Central memory CD8-positive, alpha-beta T cell (primary cell): ENCODE measurements around the gene PLPP2.
A peak's percentile ranks its signal among the peaks of the same experiment; 100 is the strongest.

Experiments
- ATAC-seq: fragments of 150-1000 bp; cut with Tn5 transposase; replicated peaks from 2 replicates; pipeline ENCODE4 v1.10.0; 2022; ENCODE audit warnings: mild to moderate bottlenecking, moderate FRiP score, moderate number of reproducible peaks; ENCODE audit not compliant: poor library complexity, severe bottlenecking; ENCODE audit errors: extremely low read depth
- DNase-seq, 2 donors: peaks; one replicate each; pipeline ENCODE4 v3.0.0; 2021; ENCODE audit warnings: low spot score in 2 of 2
- H3K27ac Mint-ChIP-seq: one replicate; pipeline ENCODE4 v1.8.0; 2022; ENCODE audit warnings: low read depth, mild to moderate bottlenecking, moderate library complexity, mixed read lengths
- H3K27me3 Mint-ChIP-seq: one replicate; pipeline ENCODE4 v1.8.0; 2022; ENCODE audit warnings: mixed read lengths
- H3K36me3 Mint-ChIP-seq: one replicate; pipeline ENCODE4 v1.8.0; 2022; ENCODE audit warnings: mild to moderate bottlenecking, moderate library complexity, mixed read lengths; ENCODE audit not compliant: insufficient read depth
- H3K4me1 Mint-ChIP-seq: one replicate; pipeline ENCODE4 v1.8.0; 2022; ENCODE audit warnings: mixed read lengths
- H3K4me3 Mint-ChIP-seq: one replicate; pipeline ENCODE4 v1.8.0; 2022; ENCODE audit warnings: mild to moderate bottlenecking, moderate library complexity, mixed read lengths
- H3K9me3 Mint-ChIP-seq: one replicate; pipeline ENCODE4 v1.8.0; 2022; ENCODE audit warnings: mixed read lengths

The PLPP2 gene

GRCh38 chr19:311813-312261, 20.6 kb upstream of the PLPP2 start:
- Mint-ChIP-seq H3K36me3 (peaks cover 10% of the 10 kb centered on the region), H3K9me3 (no peaks in the 10 kb centered on the region), H3K4me3 (no peak overlapping the region), H3K27me3 (no peaks in the 10 kb centered on the region), H3K4me1 (peaks cover 7% of the 10 kb centered on the region), H3K27ac (no peak overlapping the region)
- ATAC-seq, result no peak
- no peak for DNase-seq

- ATAC-seq, result no peak
- no peaks in the 10 kb centered on the region for H3K9me3 Mint-ChIP-seq
Observed at GRCh38 chr19:310781-311496, 19.7 kb upstream of the PLPP2 start.

GRCh38 chr19:310141-310651, 19.0 kb upstream of the PLPP2 start:
- H3K4me3 Mint-ChIP-seq, result no peak overlapping the region
- no peaks in the 10 kb centered on the region for H3K27me3 Mint-ChIP-seq
- H3K4me1 Mint-ChIP-seq, result peaks cover 6% of the 10 kb centered on the region
- H3K9me3 Mint-ChIP-seq, result no peaks in the 10 kb centered on the region
- ATAC-seq (no peak), DNase-seq (no peak)
- H3K27ac Mint-ChIP-seq, result no peak overlapping the region
- H3K36me3 Mint-ChIP-seq, result peaks cover 12% of the 10 kb centered on the region

More at GRCh38 chr19:310781-311496, 19.7 kb upstream of the PLPP2 start:
- DNase-seq, result no peak
- Mint-ChIP-seq H3K27ac (no peak overlapping the region), H3K36me3 (peaks cover 12% of the 10 kb centered on the region), H3K27me3 (no peaks in the 10 kb centered on the region), H3K4me3 (no peak overlapping the region), H3K4me1 (peaks cover 7% of the 10 kb centered on the region)

DNA sequence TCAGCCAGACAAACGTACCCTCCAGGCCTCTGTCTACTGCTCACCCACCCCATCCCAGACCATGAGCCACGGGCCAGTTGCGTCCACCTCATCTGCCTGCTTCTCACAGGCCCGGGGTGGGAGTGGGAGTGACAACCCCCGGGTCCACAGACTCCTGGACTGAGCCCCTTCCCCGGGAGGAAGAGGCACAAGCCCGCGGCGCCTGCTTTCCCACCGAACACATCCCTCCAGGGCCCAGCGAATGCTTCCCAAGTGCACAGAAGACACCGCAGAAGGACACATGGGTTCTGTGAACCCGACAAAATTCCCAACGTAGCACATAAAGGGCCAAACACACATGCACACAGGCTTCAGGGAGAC, 18.0 kb upstream of the PLPP2 start:
- Mint-ChIP-seq H3K4me3 (no peak overlapping the region), H3K9me3 (no peaks in the 10 kb centered on the region), H3K27me3 (no peaks in the 10 kb centered on the region), H3K36me3 (peaks cover 10% of the 10 kb centered on the region), H3K4me1 (peaks cover 7% of the 10 kb centered on the region), H3K27ac (no peak overlapping the region)
- DNase-seq, result no peak
- no peak for ATAC-seq

DNA sequence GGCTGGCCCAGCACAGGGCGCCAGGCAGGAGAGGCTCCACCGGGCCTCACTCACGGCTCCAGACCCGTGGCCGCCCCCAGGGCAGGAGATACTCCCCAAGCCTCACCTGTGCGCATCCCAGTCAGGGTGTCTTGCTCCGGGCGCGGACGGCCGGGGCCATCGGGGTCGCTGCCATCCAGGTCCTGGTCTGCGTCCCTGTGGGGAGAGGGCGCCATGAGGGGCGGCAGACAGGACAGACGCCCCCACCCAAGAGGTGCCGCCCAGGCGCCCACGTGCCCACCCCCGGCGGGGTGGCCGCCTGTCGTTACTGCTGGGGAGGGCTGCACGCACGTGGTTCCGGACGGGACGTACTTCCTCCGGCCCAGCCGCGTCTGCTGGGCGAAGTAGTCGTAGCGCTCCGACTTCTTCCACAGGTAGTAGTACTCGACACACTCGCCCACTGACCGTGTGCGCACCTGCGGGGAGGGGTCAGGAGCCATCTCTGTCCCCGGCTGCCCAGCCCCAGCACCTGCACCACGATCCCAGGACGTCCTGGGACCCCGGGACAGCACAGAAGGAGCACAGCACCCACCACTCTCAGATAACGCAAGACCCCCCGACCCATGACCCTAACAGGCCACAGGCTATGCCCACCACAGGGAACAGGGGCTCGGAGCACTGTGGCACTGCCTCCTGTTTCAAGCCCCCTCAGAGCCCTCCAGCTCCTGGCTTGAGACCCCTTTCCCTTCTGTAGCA, 17.4 kb upstream of the PLPP2 start:
- no peaks in the 10 kb centered on the region for H3K27me3 Mint-ChIP-seq
- peaks cover 8% of the 10 kb centered on the region for H3K36me3 Mint-ChIP-seq
- H3K4me1 Mint-ChIP-seq, result peaks cover 7% of the 10 kb centered on the region
- DNase-seq (no peak), ATAC-seq (no peak)
- no peak overlapping the region for H3K4me3 Mint-ChIP-seq
- H3K9me3 Mint-ChIP-seq, result no peaks in the 10 kb centered on the region
- no peak overlapping the region for H3K27ac Mint-ChIP-seq

- ATAC-seq (no peak), DNase-seq (no peak)
- Mint-ChIP-seq H3K36me3 (peaks cover 6% of the 10 kb centered on the region), H3K27ac (no peak overlapping the region), H3K27me3 (no peaks in the 10 kb centered on the region), H3K4me3 (no peak overlapping the region), H3K4me1 (peaks cover 7% of the 10 kb centered on the region), H3K9me3 (no peaks in the 10 kb centered on the region)
Observed at GRCh38 chr19:307793-308420, 16.7 kb upstream of the PLPP2 start.

- no peak overlapping the region for H3K4me3 Mint-ChIP-seq
- no peaks in the 10 kb centered on the region for H3K27me3 Mint-ChIP-seq
- ATAC-seq (no peak), DNase-seq (no peak)
- peaks cover 6% of the 10 kb centered on the region for H3K36me3 Mint-ChIP-seq
- H3K27ac Mint-ChIP-seq, result no peak overlapping the region
- H3K9me3 Mint-ChIP-seq, result no peaks in the 10 kb centered on the region
- H3K4me1 Mint-ChIP-seq, result peaks cover 7% of the 10 kb centered on the region
Observed at GRCh38 chr19:307111-307531, 15.9 kb upstream of the PLPP2 start.

DNA sequence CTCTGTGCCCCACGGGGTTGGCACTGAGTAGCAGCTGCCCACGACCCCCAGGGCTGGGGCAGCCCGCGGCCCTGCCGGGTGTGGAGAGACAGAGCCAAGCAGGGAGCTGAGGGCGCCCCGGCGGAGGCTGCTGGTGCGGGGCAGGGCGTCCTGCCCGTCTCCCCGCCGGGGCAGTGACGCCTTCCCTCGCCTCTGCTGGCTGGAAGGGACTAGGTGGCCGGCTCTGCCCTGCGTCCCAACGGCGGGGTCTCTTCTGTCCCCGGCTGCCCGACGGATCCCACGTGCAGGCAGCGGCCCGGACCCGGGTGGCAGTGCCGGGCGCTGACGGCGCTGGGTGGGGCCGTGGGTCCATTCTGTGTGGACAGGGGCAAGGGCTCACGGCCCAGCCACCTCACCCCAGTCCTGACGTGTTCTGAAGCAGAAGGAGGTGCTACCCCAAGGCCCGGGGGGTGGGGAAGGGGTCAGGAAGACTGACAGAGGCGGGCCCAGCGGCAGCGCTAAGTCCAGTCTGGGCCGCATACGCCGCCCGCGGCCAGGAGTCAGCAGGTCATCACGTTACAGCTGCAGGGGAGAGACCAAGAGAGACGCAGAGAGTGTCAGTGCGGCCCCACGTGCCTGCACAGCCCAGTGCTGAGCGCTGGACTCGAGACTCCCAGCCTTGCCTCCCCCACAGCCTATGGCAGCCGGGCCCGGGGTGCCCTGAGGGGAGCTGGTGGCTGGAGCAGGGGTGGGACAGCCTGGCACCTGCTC, 15.1 kb upstream of the PLPP2 start:
- Mint-ChIP-seq H3K4me1 (peaks cover 7% of the 10 kb centered on the region), H3K27me3 (no peaks in the 10 kb centered on the region), H3K9me3 (no peaks in the 10 kb centered on the region), H3K4me3 (no peak overlapping the region), H3K27ac (peak overlapping the region; percentile 29), H3K36me3 (peaks cover 7% of the 10 kb centered on the region)
- ATAC-seq (no peak), DNase-seq (no peak)

GRCh38 chr19:305240-306150, 14.3 kb upstream of the PLPP2 start:
- DNase-seq, result no peak
- peak overlapping the region; percentile 29 for H3K27ac Mint-ChIP-seq
- H3K9me3 Mint-ChIP-seq, result no peaks in the 10 kb centered on the region
- no peak for ATAC-seq
- peaks cover 7% of the 10 kb centered on the region for H3K4me1 Mint-ChIP-seq
- H3K27me3 Mint-ChIP-seq, result no peaks in the 10 kb centered on the region
- H3K4me3 Mint-ChIP-seq, result no peak overlapping the region
- peaks cover 5% of the 10 kb centered on the region for H3K36me3 Mint-ChIP-seq

DNA sequence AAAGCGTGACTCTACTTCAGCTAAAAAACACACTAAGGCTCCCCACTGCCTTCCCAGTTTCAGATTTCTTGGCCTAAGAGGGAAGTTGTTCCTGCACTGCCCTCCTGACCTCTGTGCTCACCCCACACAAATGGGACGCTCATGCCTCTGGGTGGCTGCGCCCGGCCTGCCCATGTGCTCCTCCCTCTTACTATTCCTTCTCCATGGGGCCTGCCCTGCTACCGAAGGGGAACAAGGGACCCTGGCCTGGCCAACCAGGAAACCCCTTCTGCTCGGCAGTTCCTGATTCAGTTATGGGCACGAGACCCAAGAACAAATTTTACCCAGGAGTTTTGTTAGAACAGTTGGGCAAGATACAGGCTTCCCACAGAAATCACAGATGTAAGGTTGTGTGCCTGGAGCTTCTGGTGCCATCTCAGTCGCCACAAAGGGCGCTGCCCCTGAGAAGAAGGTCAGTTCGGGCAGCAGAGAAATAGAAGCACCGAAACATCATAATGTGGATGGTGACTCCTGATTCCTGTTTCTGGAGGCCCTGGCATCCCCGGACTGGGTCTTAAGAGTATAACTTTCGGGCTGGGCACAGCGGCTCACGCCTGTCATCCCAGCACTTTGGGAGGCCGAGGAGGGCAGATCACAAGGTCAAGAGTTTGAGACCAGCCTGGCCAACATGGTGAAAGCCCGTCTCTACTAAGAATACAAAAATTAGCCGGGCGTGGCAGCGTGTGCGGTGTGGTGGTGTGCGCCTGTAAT, 5.4 kb upstream of the PLPP2 start:
- DNase-seq (no peak), ATAC-seq (no peak)
- Mint-ChIP-seq H3K27me3 (peaks cover 46% of the 10 kb centered on the region), H3K4me3 (no peak overlapping the region), H3K4me1 (peaks cover 13% of the 10 kb centered on the region), H3K36me3 (peaks cover 2% of the 10 kb centered on the region), H3K9me3 (no peaks in the 10 kb centered on the region), H3K27ac (no peak overlapping the region)

DNA sequence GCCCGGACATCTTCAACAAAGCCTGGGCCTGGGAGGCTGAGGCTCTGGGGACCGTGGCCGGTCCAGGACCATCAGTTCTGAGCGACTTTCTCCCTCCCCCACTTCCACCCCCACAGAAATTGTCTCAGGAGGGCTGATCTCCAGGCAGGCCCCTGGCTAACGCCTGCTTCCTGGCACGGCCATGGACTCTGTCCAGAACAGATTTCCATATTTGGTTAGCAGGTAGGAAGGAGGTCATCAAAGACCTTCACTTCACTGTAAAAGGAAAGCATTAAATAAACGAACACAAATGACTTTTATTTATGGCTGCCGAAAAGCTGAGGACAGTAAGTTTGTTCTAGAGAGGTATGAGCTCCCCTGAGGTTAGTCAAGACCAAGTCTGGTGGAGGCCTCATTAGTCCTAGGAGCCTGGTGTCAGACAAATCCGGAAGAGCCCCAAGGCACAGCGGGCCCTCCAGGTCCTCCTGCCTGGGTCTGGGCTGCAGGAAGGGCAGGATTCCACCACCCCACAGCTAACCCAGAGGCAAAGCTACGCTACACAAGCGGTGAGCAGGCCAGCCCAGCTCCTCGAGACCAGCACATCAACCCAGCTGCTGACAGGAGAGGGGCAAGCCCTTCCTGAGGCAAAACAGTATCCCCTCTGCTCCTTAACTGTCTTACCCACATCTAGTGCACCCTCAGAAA, 4.6 kb upstream of the PLPP2 start:
- peaks cover 13% of the 10 kb centered on the region for H3K4me1 Mint-ChIP-seq
- no peak overlapping the region for H3K4me3 Mint-ChIP-seq
- no peak overlapping the region for H3K27ac Mint-ChIP-seq
- no peak for ATAC-seq
- peaks cover 2% of the 10 kb centered on the region for H3K36me3 Mint-ChIP-seq
- H3K27me3 Mint-ChIP-seq, result peaks cover 46% of the 10 kb centered on the region
- H3K9me3 Mint-ChIP-seq, result no peaks in the 10 kb centered on the region
- DNase-seq, result no peak
